Peyer's patch (tissue), 4 donors: ENCODE results near the gene CTRB2. TPM values are rescaled to one million over a fixed set of nuclear protein-coding genes. Genes with fewer than 3 reads are reported as not detected.

Experiments used
- DNase-seq, 3 donors: peaks; one replicate each; pipeline ENCODE4 v3.0.0-alpha.2; 2017 to 2019
- H3K27ac ChIP-seq, 4 donors: fragments of 200-600 bp; sonication (generic); one replicate each; pipeline ENCODE4 v1.5.1; 2016 to 2019
- H3K27me3 ChIP-seq, 2 donors: fragments of 200-600 bp; sonication (generic); one replicate each; pipeline ENCODE4 v1.5.1; 2019
- H3K36me3 ChIP-seq, 3 donors: fragments of 200-600 bp; sonication (generic); one replicate each; pipeline ENCODE4 v1.5.1; 2016 to 2019
- H3K4me1 ChIP-seq, 4 donors: fragments of 200-600 bp; sonication (generic); one replicate each; pipeline ENCODE4 v1.5.1; 2016 to 2019
- H3K4me3 ChIP-seq, 4 donors: fragments of 200-600 bp; sonication (generic); 1 replicate in 3 of 4; 2 replicates in 1 of 4; pipeline ENCODE4 v1.5.1; 2016 to 2019; ENCODE audit warnings: mild to moderate bottlenecking in 1 of 4
- H3K9me3 ChIP-seq, 4 donors: fragments of 200-600 bp; sonication (generic); one replicate each; pipeline ENCODE4 v1.5.1; 2016 to 2019; ENCODE audit warnings: mild to moderate bottlenecking in 1 of 4
- POLR2A ChIP-seq, 2 donors: fragments of 450-650 bp; IDR thresholded peaks; one replicate each; pipeline ENCODE4 v1.5.1; 2017; ENCODE audit warnings: antibody characterized with exemption in 2 of 2, mild to moderate bottlenecking in 2 of 2, moderate library complexity in 2 of 2
- total RNA-seq, 4 donors: library from RNA; depleted of rRNA; stranded (reverse); fragments of >200 nt; gene quantifications; one replicate each; pipeline ENCODE4 v1.1.0, GENCODE V29; 2016
- TF ChIP-seq, protein P1 (sequence below), 6 experiments: fragments of 450-650 bp in 4 of 6; fragments of 200-600 bp in 2 of 6; sonication (generic) in 1 of 6; IDR thresholded peaks; one replicate each; pipeline ENCODE4 v1.5.1; 2017 to 2019; ENCODE audit warnings: antibody characterized with exemption in 6 of 6, mild to moderate bottlenecking in 3 of 6, moderate library complexity in 1 of 6

CTRB2 gene
- total RNA-seq, 4 donors from 2014 or later, result not detected

DNA sequence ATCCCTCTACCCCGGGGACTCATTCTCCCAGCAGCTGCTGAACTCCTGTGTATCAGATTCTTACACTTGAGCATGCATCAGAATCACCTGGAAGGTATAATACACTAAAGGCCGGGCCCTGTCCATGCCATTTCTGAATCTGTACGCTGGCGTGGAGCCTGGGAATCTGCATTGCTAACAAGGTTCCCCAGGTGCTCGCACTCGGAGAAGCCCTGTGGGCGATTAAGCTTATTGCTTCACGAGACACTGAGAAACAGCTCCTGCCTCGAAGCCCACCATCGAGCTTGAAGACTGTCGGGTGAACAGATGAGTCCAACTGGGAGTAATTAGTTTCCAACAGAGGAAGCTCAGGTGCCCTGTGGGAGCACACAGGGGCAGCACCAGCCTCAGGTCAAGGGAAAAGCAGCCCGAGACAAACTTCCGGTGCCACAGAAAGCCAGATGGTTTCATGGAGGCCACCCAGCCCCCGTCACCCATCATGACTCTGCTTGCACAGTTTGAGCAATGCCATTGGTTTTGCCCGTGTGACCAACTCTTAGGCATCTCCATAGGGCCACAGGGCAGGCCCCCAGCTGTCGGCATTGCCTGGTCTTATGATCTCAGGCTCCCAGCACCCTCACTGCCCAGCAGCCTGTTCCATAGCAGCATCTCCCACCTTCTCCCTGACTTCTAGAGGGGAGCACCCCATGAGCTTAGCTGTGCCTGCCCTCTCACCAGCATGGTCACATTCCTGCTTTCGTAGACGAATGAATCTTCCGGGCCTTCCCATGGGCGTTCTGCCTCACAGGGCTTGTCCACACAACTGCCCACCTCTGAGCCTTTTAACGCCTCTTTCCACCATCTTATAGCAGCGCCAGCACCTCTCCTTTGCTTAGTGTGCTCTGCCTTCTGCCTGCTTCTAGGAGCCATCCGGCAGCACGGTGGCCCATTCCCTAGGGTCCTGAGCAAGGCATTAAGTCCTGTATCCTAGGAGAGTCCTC lies 10.9 kb downstream of the CTRB2 start:
- Histone ChIP-seq H3K4me3 (no peak overlapping the region), H3K4me1 (no peaks in the 10 kb centered on the region)
- DNase-seq, result no peak

DNA sequence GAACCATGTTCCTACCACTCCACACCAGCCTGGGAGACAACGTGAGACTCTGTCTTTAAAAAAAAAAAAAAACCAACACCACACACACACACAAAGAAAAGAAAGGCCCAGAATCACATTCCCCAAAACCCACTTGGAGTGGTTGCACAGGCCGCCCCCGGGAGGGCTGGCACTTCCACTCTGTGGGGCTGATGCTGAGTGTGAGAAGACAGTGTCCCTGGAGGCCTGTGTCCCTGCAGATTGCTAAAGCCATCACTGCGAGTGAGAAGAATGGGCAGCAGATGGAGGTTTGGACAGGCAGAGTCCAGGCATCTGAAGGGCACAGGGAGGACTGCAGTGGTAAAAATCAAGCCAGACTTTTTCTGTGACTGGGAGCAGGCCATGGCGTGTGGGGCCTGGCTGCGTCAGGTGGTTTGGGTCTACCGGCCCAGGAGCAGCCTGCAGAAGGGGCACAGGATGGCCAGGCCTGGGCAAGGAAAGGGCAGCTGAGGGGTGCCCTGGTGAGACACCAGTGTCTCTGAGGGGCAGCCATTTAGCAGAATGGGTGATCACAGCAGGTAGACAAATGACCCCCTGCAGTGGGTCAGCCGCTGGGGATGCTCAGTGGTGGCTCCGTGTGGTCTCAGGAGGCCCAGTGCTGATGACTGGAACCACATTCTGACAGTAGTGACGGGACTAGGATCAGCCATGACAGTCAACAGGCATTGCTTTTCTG lies 13.1 kb downstream of the CTRB2 start:
- Histone ChIP-seq H3K9me3 (no peaks in the 10 kb centered on the region), H3K4me3 (no peak overlapping the region), H3K36me3 (no peaks in the 10 kb centered on the region), H3K27ac (no peak overlapping the region), H3K4me1 (no peaks in the 10 kb centered on the region), H3K27me3 (no peaks in the 10 kb centered on the region)
- DNase-seq, result no peak
- TF ChIP-seq, protein P1, sequence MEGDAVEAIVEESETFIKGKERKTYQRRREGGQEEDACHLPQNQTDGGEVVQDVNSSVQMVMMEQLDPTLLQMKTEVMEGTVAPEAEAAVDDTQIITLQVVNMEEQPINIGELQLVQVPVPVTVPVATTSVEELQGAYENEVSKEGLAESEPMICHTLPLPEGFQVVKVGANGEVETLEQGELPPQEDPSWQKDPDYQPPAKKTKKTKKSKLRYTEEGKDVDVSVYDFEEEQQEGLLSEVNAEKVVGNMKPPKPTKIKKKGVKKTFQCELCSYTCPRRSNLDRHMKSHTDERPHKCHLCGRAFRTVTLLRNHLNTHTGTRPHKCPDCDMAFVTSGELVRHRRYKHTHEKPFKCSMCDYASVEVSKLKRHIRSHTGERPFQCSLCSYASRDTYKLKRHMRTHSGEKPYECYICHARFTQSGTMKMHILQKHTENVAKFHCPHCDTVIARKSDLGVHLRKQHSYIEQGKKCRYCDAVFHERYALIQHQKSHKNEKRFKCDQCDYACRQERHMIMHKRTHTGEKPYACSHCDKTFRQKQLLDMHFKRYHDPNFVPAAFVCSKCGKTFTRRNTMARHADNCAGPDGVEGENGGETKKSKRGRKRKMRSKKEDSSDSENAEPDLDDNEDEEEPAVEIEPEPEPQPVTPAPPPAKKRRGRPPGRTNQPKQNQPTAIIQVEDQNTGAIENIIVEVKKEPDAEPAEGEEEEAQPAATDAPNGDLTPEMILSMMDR (IDR thresholded peaks at IDR 0.05), result no peak
- no peak for TF ChIP-seq POLR2A (IDR thresholded peaks at IDR 0.05)

More for the DNA sequence above, 10.9 kb downstream of the CTRB2 start:
- TF ChIP-seq POLR2A (IDR thresholded peaks at IDR 0.05), result no peak
- TF ChIP-seq, protein P1 (IDR thresholded peaks at IDR 0.05), result no peak
- Histone ChIP-seq H3K27me3 (no peaks in the 10 kb centered on the region), H3K9me3 (no peaks in the 10 kb centered on the region), H3K27ac (no peak overlapping the region), H3K36me3 (no peaks in the 10 kb centered on the region)

DNA sequence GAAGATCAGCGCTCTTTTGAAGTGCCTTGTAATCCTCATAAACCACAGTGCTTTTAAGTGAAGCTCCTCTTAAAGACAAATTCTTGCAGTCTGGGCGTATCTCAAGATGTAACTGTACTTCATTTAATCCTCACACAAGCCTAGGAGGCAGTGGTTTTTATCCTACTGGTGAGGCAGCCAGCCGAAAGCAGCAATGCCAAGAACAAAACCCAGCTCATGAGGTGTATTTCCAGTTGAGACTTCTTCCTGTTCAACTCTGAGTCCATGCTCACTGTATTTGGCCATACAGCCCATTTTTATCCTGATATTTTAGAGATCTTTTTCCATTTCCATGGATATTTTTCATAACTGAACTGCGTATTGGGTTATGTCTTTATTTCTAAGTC lies 13.7 kb downstream of the CTRB2 start:
- Histone ChIP-seq H3K4me1 (no peaks in the 10 kb centered on the region), H3K4me3 (no peak overlapping the region), H3K27ac (no peak overlapping the region), H3K9me3 (no peaks in the 10 kb centered on the region), H3K27me3 (no peaks in the 10 kb centered on the region), H3K36me3 (no peaks in the 10 kb centered on the region)
- TF ChIP-seq, protein P1 (IDR thresholded peaks at IDR 0.05), result no peak
- no peak for TF ChIP-seq POLR2A (IDR thresholded peaks at IDR 0.05)
- DNase-seq, result no peak

DNA sequence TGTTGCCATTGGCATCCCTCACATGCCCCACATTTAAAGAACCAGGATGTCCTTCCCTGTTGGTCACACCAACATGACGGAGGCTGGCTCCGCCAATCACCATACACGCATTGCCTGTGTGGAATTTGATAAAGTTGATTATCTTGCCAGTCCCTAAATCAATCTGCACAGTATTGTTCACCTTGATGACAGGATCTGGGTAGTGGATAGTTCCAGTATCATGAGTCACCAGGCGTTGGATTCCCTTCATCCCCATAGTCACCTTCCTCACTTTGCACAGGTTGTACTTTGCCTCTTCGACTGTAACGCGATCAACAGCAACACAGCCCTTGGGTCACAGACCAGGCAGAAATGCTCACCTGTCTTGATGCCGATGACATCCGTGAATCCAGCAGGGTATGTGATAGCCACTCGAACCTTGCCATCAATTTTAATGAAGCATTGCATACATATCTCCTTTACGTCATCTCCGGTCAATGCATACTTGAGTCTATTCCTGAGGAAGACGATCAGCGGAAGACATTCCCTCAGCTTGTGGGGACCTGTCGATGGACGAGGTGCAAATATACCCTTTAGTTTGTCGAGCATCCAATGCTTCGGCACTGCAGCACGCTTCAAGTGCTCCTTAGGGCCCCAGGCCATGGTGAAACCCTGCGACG lies 14.2 kb downstream of the CTRB2 start:
- Histone ChIP-seq H3K4me3 (no peak overlapping the region), H3K27me3 (no peaks in the 10 kb centered on the region), H3K9me3 (no peaks in the 10 kb centered on the region), H3K36me3 (no peaks in the 10 kb centered on the region), H3K4me1 (no peaks in the 10 kb centered on the region), H3K27ac (no peak overlapping the region)
- DNase-seq, result no peak
- TF ChIP-seq, protein P1 (IDR thresholded peaks at IDR 0.05), result no peak
- TF ChIP-seq POLR2A (IDR thresholded peaks at IDR 0.05), result no peak

DNA sequence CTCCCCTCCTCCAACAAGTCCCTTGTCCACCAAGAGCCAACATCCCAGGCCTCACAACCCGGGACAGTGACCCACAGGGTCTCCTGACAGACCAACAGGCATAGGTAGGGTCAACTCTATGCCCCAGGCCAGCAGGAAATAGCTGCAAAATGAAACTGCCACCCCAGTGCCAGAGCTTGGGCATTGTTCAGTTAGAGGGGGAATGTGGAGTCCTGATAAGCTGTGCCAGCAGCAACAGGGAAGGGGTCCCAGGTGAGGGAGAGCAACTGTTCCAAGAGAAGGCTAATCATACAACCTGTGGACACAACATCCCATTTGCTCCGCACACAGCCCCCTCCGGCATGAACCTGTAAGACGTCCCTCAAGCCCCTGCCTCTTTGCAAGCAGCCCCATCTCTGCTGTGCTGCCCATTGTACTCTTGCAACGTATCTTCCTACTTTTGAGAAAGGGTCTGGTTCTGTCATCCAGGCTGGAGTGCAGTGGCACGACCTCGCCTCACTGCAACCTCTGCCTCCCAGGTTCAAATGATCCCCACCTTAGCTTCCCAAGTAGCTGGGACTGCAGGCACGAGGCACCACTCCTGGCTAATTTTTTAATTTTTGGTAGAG lies 17.2 kb downstream of the CTRB2 start:
- DNase-seq, result no peak
- Histone ChIP-seq H3K4me3 (no peak overlapping the region), H3K4me1 (no peaks in the 10 kb centered on the region), H3K36me3 (no peaks in the 10 kb centered on the region), H3K9me3 (no peaks in the 10 kb centered on the region), H3K27ac (no peak overlapping the region), H3K27me3 (no peaks in the 10 kb centered on the region)
- TF ChIP-seq POLR2A (IDR thresholded peaks at IDR 0.05), result no peak
- TF ChIP-seq, protein P1 (IDR thresholded peaks at IDR 0.05), result no peak
